Measurements from ENCODE around the gene PSMD12.

DNA sequence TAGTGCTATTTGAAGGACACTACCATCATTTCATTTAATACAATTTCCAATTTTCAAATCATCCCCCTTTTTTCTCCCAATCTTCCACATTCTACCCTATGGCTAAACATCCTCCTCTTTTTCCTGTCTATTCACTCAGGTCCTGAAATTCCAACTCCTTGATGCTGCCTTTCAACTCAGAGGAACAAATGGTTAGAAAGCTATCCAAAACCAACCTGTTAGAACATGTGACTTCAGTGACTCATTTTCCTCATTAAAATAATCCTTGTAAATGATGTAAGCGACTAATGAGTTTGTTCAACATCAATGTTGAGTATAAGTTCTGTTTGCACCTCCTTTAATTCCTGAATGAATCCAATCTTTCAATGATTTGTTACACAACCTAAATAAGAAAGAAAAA, 5.5 kb downstream of the PSMD12 start:
- no peak for TF ChIP-seq CTCF (IDR thresholded peaks at IDR 0.05)
- TF ChIP-seq POLR2A (IDR thresholded peaks at IDR 0.05) = no peak

Data from lower leg skin (tissue), 3 donors.